Mucosa of gallbladder (tissue), 1 donor: Measurements from ENCODE around the gene SH2D1A. TPM values are rescaled to one million over a fixed set of nuclear protein-coding genes. Genes with fewer than 3 reads are reported as not detected.
"Not testable (repeated sequence)": the region's sequence is repeated elsewhere in the genome, so short reads cannot be mapped to it uniquely, and the experiment has no call there.

ENCODE experiments used
- DNase-seq: peaks from one replicate; pipeline ENCODE4 v3.0.0-alpha.2; 2020; ENCODE audit warnings: low spot score
- total RNA-seq: library from RNA; stranded (reverse); gene quantifications from one replicate; pipeline ENCODE4 v1.2.1, GENCODE V29; 2021
- donor health status: DM: no; HTN: no; CAD: no.

Gene SH2D1A
- total RNA-seq: 1.0 TPM

- DNase-seq: no peak
These were observed at the start of gene SH2D1A for GRCh38 chrX:124346117-124346876. SH2D1A (plus strand) TSS chrX:124346563; CDS start chrX:124346643, 80 bp downstream.

GRCh38 chrX:124299323-124299722 lies 47.0 kb upstream of the SH2D1A start:
- DNase-seq: not testable (repeated sequence)

- DNase-seq: no peak
These were observed 46.0 kb upstream of the SH2D1A start for GRCh38 chrX:124300405-124300804.

- DNase-seq: no peak
These were observed 39.0 kb upstream of the SH2D1A start for GRCh38 chrX:124307253-124307907.

- DNase-seq: no peak
These were observed 20.6 kb upstream of the SH2D1A start for GRCh38 chrX:124325732-124326131.

GRCh38 chrX:124328765-124329164 lies 17.6 kb upstream of the SH2D1A start:
- DNase-seq: no peak

- no peak for DNase-seq
These were observed 13.6 kb upstream of the SH2D1A start, which contains the start of gene TEX13D for GRCh38 chrX:124332481-124333424. TEX13D (plus strand) TSS chrX:124332660; CDS start chrX:124332918, 258 bp downstream.

GRCh38 chrX:124333862-124334261 lies 12.5 kb upstream of the SH2D1A start:
- DNase-seq: no peak

GRCh38 chrX:124334555-124334954 lies 11.8 kb upstream of the SH2D1A start:
- not testable (repeated sequence) for DNase-seq

GRCh38 chrX:124335598-124335997 lies 10.8 kb upstream of the SH2D1A start:
- no peak for DNase-seq

GRCh38 chrX:124337916-124338315 lies 8.4 kb upstream of the SH2D1A start:
- DNase-seq: no peak

GRCh38 chrX:124338733-124339514 lies 7.4 kb upstream of the SH2D1A start:
- DNase-seq: no peak

- DNase-seq: no peak
These were observed 4.8 kb upstream of the SH2D1A start for GRCh38 chrX:124341396-124342132.

- DNase-seq: no peak
These were observed 4.0 kb upstream of the SH2D1A start for GRCh38 chrX:124342174-124342867.

- no peak for DNase-seq
These were observed 3.3 kb upstream of the SH2D1A start for GRCh38 chrX:124343016-124343415.

- no peak for DNase-seq
These were observed 2.1 kb upstream of the SH2D1A start for GRCh38 chrX:124344246-124344645.

- DNase-seq: no peak
These were observed 496 bp downstream of the SH2D1A start for GRCh38 chrX:124346877-124347241.

- DNase-seq: no peak
These were observed 879 bp downstream of the SH2D1A start for GRCh38 chrX:124347242-124347641.

- no peak for DNase-seq
These were observed 1.8 kb downstream of the SH2D1A start for GRCh38 chrX:124348182-124348581.

- DNase-seq: no peak
These were observed 2.6 kb downstream of the SH2D1A start for GRCh38 chrX:124348885-124349453.
